GM10266 (cell line): ENCODE data around the gene TOGARAM2.
"Not testable (repeated sequence)": the region's sequence is repeated elsewhere in the genome, so short reads cannot be mapped to it uniquely, and the experiment has no call there.

Source experiments
- DNase-seq: peaks from one replicate; pipeline ENCODE4 v3.0.0; 2012; ENCODE audit errors: extremely low spot score
- CTCF ChIP-seq: IDR thresholded peaks from 2 replicates; pipeline ENCODE4 v1.5.1; 2012; ENCODE audit warnings: mild to moderate bottlenecking, low read depth; ENCODE audit not compliant: control insufficient read depth, insufficient read depth; ENCODE audit errors: missing control alignments

The TOGARAM2 gene

GRCh38 chr2:28977176-28977875 is 3.8 kb upstream of the TOGARAM2 start:
- TF ChIP-seq CTCF = no peak
- DNase-seq = no peak

- DNase-seq = not testable (repeated sequence)
These were observed 3.1 kb upstream of the TOGARAM2 start for GRCh38 chr2:28978001-28978400.

- no peak for DNase-seq
- no peak for TF ChIP-seq CTCF
These were observed 2.5 kb upstream of the TOGARAM2 start for GRCh38 chr2:28978606-28979005.

- TF ChIP-seq CTCF = no peak
- no peak for DNase-seq
These were observed 2.1 kb upstream of the TOGARAM2 start for GRCh38 chr2:28979041-28979440.

- no peak for DNase-seq
- no peak for TF ChIP-seq CTCF
These were observed 1.3 kb upstream of the TOGARAM2 start for GRCh38 chr2:28979576-28980366.

- no peak for TF ChIP-seq CTCF
- DNase-seq = no peak
These were observed 606 bp upstream of the TOGARAM2 start for GRCh38 chr2:28980368-28981015.

GRCh38 chr2:28981620-28982376 is 700 bp downstream of the TOGARAM2 start:
- no peak for DNase-seq
- TF ChIP-seq CTCF = no peak
